ENCODE results near the gene RIF1.

The RIF1 gene

DNA sequence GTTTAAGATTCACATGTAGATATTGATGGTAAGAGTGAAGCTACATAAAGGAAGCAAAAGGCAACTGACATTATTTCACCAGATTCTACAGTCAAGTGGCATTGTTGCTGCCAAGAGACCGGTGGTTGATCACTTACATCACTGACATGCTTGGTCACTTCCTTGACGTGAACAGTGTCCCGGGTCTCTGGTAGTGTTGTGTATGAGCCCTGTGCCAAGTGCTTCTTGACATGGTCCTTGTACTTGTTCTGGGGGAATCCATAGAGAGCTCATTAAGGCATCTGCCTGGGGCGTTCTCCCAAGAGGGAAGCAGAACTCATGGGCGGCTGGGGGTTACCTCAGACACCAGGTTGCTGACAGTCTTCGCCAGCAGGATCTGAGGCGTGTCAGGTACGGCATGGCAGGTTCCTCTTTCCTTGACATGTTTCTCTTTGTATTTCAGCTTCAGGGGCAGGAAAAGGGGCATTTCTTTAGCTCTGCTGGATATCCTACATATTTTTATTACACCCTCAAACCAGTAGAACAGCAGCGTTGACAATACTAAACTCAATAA is 116.2 kb downstream of the RIF1 start:
- no peak for DNase-seq

- DNase-seq = no peak
These were observed 116.9 kb downstream of the RIF1 start for GRCh38 chr2:151526572-151527090.
